HepG2 (cell line): ENCODE results near the gene RTEL1. TPM values are rescaled to one million over a fixed set of nuclear protein-coding genes. Genes with fewer than 3 reads are reported as not detected.

Experiments
- AGO1 ChIP-seq: fragments of 200-400 bp; formaldehyde crosslinking; IDR thresholded peaks from 2 replicates; pipeline ENCODE4 v1.6.1; 2017; ENCODE audit warnings: mild to moderate bottlenecking, low read depth, low read length, moderate library complexity; ENCODE audit not compliant: poor library complexity, severe bottlenecking
- BATF2 ChIP-seq: sonication (generic); formaldehyde crosslinking; IDR thresholded peaks from 2 replicates; pipeline ENCODE4 v1.8.0; 2022; ENCODE audit warnings: mild to moderate bottlenecking, missing genetic modification reagents, moderate library complexity
- BORCS8-MEF2B ChIP-seq: sonication (generic); formaldehyde crosslinking; IDR thresholded peaks from 2 replicates; pipeline ENCODE4 v1.8.0; 2022; ENCODE audit warnings: mild to moderate bottlenecking, missing genetic modification reagents
- BRCA1 ChIP-seq: sonication (generic); formaldehyde crosslinking; IDR thresholded peaks from 2 replicates; pipeline ENCODE4 v1.4.0; 2020; ENCODE audit warnings: missing genetic modification reagents
- EP300 ChIP-seq, 3 experiments: sonication (generic) in 1 of 3; formaldehyde crosslinking in 1 of 3; IDR thresholded peaks; 2 replicates each; pipeline versions ENCODE4 v1.5.1 to v1.6.1; 2011 to 2020; ENCODE audit warnings: low read depth in 2 of 3, low read length in 2 of 3, borderline replicate concordance in 1 of 3, improper control_type of control experiment in 1 of 3, mild to moderate bottlenecking in 1 of 3, missing genetic modification reagents in 1 of 3, moderate library complexity in 1 of 3
- FOSL1 ChIP-seq: sonication (generic); formaldehyde crosslinking; IDR thresholded peaks from 2 replicates; pipeline ENCODE4 v1.9.0; 2021; ENCODE audit warnings: missing genetic modification reagents, borderline replicate concordance
- KDM5B ChIP-seq: sonication (generic); formaldehyde crosslinking; IDR thresholded peaks from 2 replicates; pipeline ENCODE4 v1.4.0; 2020; ENCODE audit warnings: missing genetic modification reagents, mild to moderate bottlenecking, borderline replicate concordance
- KLF12 ChIP-seq: sonication (generic); formaldehyde crosslinking; IDR thresholded peaks from 2 replicates; pipeline ENCODE4 v1.4.0; 2020; ENCODE audit warnings: missing genetic modification reagents, borderline replicate concordance
- NONO ChIP-seq, 2 experiments: fragments of 450-650 bp in 1 of 2; sonication (generic) in 1 of 2; formaldehyde crosslinking in 1 of 2; IDR thresholded peaks in 1 of 2; conservative IDR thresholded peaks in 1 of 2; 2 replicates each; pipeline versions ENCODE4 v1.6.1 to v1.8.0; 2017 to 2022; ENCODE audit warnings: mild to moderate bottlenecking in 1 of 2, missing genetic modification reagents in 1 of 2, moderate library complexity in 1 of 2
- POLR2G ChIP-seq: fragments of 200-400 bp; formaldehyde crosslinking; IDR thresholded peaks from 2 replicates; pipeline ENCODE4 v1.6.1; 2018; ENCODE audit warnings: mild to moderate bottlenecking, low read depth, low read length, moderate library complexity
- RBM22 ChIP-seq: fragments of 200-400 bp; formaldehyde crosslinking; optimal IDR thresholded peaks from 2 replicates; pipeline ENCODE3; 2017; ENCODE audit warnings: mild to moderate bottlenecking, low read length, moderate library complexity
- SALL1 ChIP-seq: sonication (generic); formaldehyde crosslinking; IDR thresholded peaks from 2 replicates; pipeline ENCODE4 v1.8.0; 2022; ENCODE audit warnings: mild to moderate bottlenecking, missing genetic modification reagents
- SRSF1 ChIP-seq: fragments of 200-400 bp; formaldehyde crosslinking; optimal IDR thresholded peaks from 2 replicates; pipeline ENCODE3; 2017; ENCODE audit warnings: mild to moderate bottlenecking, low read depth, low read length, moderate library complexity
- SRY ChIP-seq: sonication (generic); formaldehyde crosslinking; IDR thresholded peaks from 2 replicates; pipeline ENCODE4 v1.8.0; 2022; ENCODE audit warnings: mild to moderate bottlenecking, missing genetic modification reagents
- ZMAT5 ChIP-seq: sonication (generic); formaldehyde crosslinking; IDR thresholded peaks from 2 replicates; pipeline ENCODE4 v1.5.0; 2020; ENCODE audit warnings: mild to moderate bottlenecking, low read depth, missing genetic modification reagents, borderline replicate concordance
- ZNF225 ChIP-seq: sonication (generic); formaldehyde crosslinking; IDR thresholded peaks from 2 replicates; pipeline ENCODE4 v1.4.0; 2020; ENCODE audit warnings: mild to moderate bottlenecking, missing genetic modification reagents
- ZNF512 ChIP-seq: sonication (generic); formaldehyde crosslinking; IDR thresholded peaks from 2 replicates; pipeline ENCODE4 v1.4.0; 2020; ENCODE audit warnings: mild to moderate bottlenecking, missing genetic modification reagents
- ZNF572 ChIP-seq: sonication (generic); formaldehyde crosslinking; IDR thresholded peaks from 2 replicates; pipeline ENCODE4 v1.5.1; 2020; ENCODE audit warnings: mild to moderate bottlenecking, missing genetic modification reagents
- ZNF619 ChIP-seq: sonication (generic); formaldehyde crosslinking; IDR thresholded peaks from 2 replicates; pipeline ENCODE4 v1.4.0; 2020; ENCODE audit warnings: mild to moderate bottlenecking, missing genetic modification reagents
- ZNF687 ChIP-seq: sonication (generic); formaldehyde crosslinking; IDR thresholded peaks from 2 replicates; pipeline ENCODE4 v1.5.1; 2020; ENCODE audit warnings: mild to moderate bottlenecking, missing genetic modification reagents, moderate library complexity
- polyA plus RNA-seq, 8 experiments: library from polyadenylated mRNA; depleted of rRNA in 3 of 8; stranded (reverse) in 7 of 8; unstranded in 1 of 8; fragments of >200 nt; fragmentation: Illumina TruSeq in 4 of 8; extraction: Trizol in 4 of 8; gene quantifications; 2 replicates each; pipeline versions ENCODE4 v1.2.1 to v1.2.3, GENCODE V29; 2011 to 2016; ENCODE audit warnings: low read depth in 4 of 8, missing spikeins in 1 of 8, mixed read lengths in 1 of 8; ENCODE audit not compliant: insufficient read depth in 1 of 8
- total RNA-seq, 5 experiments: library from RNA; depleted of rRNA; stranded (reverse); fragments of >200 nt; fragmentation: Illumina TruSeq; extraction: Trizol; gene quantifications; 2 replicates each; pipeline ENCODE4 v1.2.3, GENCODE V29; 2016; ENCODE audit warnings: low read depth in 1 of 5

RTEL1 gene
- total and polyA plus RNA-seq, 2 of the 13 experiments (the other 11 are each of a cell fraction or from before 2014, with no cell fraction given), result 21.8 to 36.4 TPM

GRCh38 chr20:63695424-63696305 is 37.6 kb downstream of the RTEL1 start (continued):
- TF ChIP-seq ZNF687 (CRISPR knock-in tag) (peak; percentile 23; the same call in 1 of the 2 replicates), SRY (CRISPR knock-in tag) (0 out of 2 replicates have a peak, but pooled peaks have one; percentile 18), ZNF572 (CRISPR knock-in tag) (0 out of 2 replicates have a peak, but pooled peaks have one; percentile 73), NONO (IDR thresholded peaks at IDR 0.05) (no peak), NONO (CRISPR knock-in tag; conservative IDR thresholded peaks at IDR 0.05) (0 out of 2 replicates have a peak, but pooled peaks have one; percentile 22), SALL1 (CRISPR knock-in tag) (0 out of 2 replicates have a peak, but pooled peaks have one; percentile 12), SRSF1 (peak; percentile 7), EP300 (IDR thresholded peaks at IDR 0.05; ENCODE audit: low read depth in 2 of 2, low read length in 2 of 2) (no peak), EP300 (CRISPR knock-in tag; IDR thresholded peaks at IDR 0.05; ENCODE audit: borderline replicate concordance) (no peak), ZMAT5 (CRISPR knock-in tag) (no peak), ZNF512 (no peak), AGO1 (peak; percentile 98), BATF2 (CRISPR knock-in tag) (0 out of 2 replicates have a peak, but pooled peaks have one; percentile 11), RBM22 (peak; percentile 61), ZNF225 (CRISPR knock-in tag) (0 out of 2 replicates have a peak, but pooled peaks have one; percentile 46), POLR2G (peak; percentile 14; the same call in 1 of the 2 replicates), KDM5B (peak; percentile 56; the same call in 1 of the 2 replicates), BORCS8-MEF2B (CRISPR knock-in tag) (0 out of 2 replicates have a peak, but pooled peaks have one; percentile 46), FOSL1 (no peak), KLF12 (CRISPR knock-in tag) (0 out of 2 replicates have a peak, but pooled peaks have one; percentile 22), BRCA1 (CRISPR knock-in tag) (no peak), ZNF619 (CRISPR knock-in tag) (0 out of 2 replicates have a peak, but pooled peaks have one; percentile 47)
